ENCODE results near the gene IRF1. TPM values are rescaled to one million over a fixed set of nuclear protein-coding genes. Genes with fewer than 3 reads are reported as not detected.
A peak's percentile ranks its signal among the peaks of the same experiment; 100 is the strongest.

The IRF1 gene
- total and polyA plus RNA-seq, 4 donors = 32.9 to 141 (median 68.5) TPM

- 72 to 75% methylated on average over 2 of the region's 2 CpGs for WGBS, 2 donors
- TF ChIP-seq, protein P1, sequence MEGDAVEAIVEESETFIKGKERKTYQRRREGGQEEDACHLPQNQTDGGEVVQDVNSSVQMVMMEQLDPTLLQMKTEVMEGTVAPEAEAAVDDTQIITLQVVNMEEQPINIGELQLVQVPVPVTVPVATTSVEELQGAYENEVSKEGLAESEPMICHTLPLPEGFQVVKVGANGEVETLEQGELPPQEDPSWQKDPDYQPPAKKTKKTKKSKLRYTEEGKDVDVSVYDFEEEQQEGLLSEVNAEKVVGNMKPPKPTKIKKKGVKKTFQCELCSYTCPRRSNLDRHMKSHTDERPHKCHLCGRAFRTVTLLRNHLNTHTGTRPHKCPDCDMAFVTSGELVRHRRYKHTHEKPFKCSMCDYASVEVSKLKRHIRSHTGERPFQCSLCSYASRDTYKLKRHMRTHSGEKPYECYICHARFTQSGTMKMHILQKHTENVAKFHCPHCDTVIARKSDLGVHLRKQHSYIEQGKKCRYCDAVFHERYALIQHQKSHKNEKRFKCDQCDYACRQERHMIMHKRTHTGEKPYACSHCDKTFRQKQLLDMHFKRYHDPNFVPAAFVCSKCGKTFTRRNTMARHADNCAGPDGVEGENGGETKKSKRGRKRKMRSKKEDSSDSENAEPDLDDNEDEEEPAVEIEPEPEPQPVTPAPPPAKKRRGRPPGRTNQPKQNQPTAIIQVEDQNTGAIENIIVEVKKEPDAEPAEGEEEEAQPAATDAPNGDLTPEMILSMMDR (IDR thresholded peaks at IDR 0.05; ENCODE audit: control extremely low read depth, extremely low read depth) = no peak
- Histone ChIP-seq H3K4me3 (no peak overlapping the region), H3K36me3 (ENCODE audit: control insufficient read depth in 4 of 4, insufficient read depth in 4 of 4, low read length in 4 of 4) (peaks cover 0 to 3% (median 0%) of the 10 kb centered on the region in 4 donors), H3K9me3 (ENCODE audit: control insufficient read depth in 4 of 4, insufficient read depth in 3 of 4, low read length in 3 of 4) (no peaks in the 10 kb centered on the region), H3K27me3 (ENCODE audit: control insufficient read depth in 3 of 3, insufficient read depth in 3 of 3, low read length in 2 of 3) (no peaks in the 10 kb centered on the region), H3K9ac (ENCODE audit: insufficient read depth in 1 of 2, low read length in 2 of 2) (no peak overlapping the region), H3K27ac (ENCODE audit: low read depth in 1 of 2, low read length in 1 of 2) (peak overlapping the region; percentile 41 to 82), H3K4me1 (ENCODE audit: control insufficient read depth in 5 of 5, insufficient read depth in 5 of 5, low read length in 5 of 5) (peaks cover 7 to 42% (median 26%) of the 10 kb centered on the region in 5 donors)
- ATAC-seq (ENCODE audit: insufficient read depth, low FRiP score) (no peak), DNase-seq (no peak)
Measured at GRCh38 chr5:132435886-132436285, 54.7 kb downstream of the IRF1 start.

DNA sequence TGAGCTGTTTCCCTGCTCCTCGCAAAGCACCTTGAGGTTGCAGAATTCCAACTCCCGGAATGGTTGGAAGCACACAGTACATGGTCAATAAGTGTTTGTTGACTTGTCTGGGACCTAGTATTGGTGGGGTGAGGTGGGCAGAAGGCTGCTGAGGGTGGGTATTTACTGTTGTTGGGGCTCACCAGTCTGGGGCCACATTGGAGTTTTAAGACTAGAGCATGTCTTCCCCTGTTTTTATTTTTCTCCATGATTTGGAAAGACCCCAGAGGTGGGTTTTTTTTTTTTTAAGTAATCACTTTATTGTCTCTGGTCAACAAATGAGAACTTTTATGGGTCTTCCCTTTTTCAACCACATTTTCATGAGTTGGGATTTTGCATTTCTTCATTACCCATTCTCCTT, 55.1 kb downstream of the IRF1 start:
- WGBS, 2 donors = 92 to 93% methylated on average over 2 of the region's 2 CpGs
- DNase-seq = no peak

DNA sequence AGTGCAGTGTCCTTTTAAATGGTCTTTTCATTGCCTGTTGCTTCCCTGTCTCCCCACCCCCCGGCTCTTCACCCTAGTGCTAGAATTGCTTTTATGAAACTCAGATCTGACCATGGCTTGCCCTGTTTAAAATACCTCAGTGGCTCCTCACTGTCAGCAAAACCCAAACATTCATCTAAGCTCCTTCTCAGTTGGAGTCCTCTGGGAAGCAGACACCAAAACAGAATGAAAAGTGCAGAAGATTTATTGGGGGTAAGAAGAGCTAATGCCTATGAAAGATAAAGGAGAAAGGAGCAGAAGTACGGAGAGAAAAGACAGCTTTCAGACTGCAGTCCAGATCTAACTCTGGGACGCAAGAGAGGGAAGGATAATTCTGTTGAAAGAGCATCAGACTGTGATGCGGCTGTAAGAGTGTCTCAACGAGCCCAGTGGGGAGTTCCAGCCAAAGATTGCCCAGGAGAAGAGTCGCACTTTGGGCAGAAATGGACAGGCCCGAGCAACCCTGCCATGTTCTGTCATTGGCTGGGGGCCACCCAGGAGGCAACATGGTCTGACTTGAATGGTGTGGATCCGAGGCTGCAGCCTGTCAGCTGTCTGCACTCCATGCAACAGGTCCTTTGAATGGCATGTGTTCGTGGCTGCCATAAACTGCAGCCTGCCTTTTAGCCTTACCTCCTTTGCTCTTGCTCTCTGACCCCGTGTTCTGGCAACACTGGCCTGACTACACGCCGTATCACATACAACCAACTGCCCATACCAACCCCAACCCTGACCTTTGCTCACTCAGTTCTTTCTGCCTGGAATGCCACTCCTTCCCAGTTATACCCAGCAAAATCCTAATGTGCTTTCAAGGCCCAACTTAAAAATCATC, 55.9 kb downstream of the IRF1 start:
- H3K4me1 ChIP-seq (ENCODE audit: control insufficient read depth in 5 of 5, insufficient read depth in 5 of 5, low read length in 5 of 5) = peaks cover 7 to 42% (median 27%) of the 10 kb centered on the region in 5 donors
- no peak overlapping the region for H3K4me3 ChIP-seq
- H3K27ac ChIP-seq (ENCODE audit: low read depth in 1 of 2, low read length in 1 of 2) = peak overlapping the region in 1 of 2 donors; percentile 49

More for the DNA sequence above, 55.1 kb downstream of the IRF1 start:
- TF ChIP-seq, protein P1 (IDR thresholded peaks at IDR 0.05; ENCODE audit: control extremely low read depth, extremely low read depth) = no peak
- no peak overlapping the region for H3K4me3 ChIP-seq
- ATAC-seq (ENCODE audit: insufficient read depth, low FRiP score) = no peak
- H3K27me3 ChIP-seq (ENCODE audit: control insufficient read depth in 3 of 3, insufficient read depth in 3 of 3, low read length in 2 of 3) = no peaks in the 10 kb centered on the region
- H3K27ac ChIP-seq (ENCODE audit: low read depth in 1 of 2, low read length in 1 of 2) = peak overlapping the region in 1 of 2 donors; percentile 71
- no peak overlapping the region for H3K9ac ChIP-seq (ENCODE audit: insufficient read depth in 1 of 2, low read length in 2 of 2)
- no peaks in the 10 kb centered on the region for H3K9me3 ChIP-seq (ENCODE audit: control insufficient read depth in 4 of 4, insufficient read depth in 3 of 4, low read length in 3 of 4)
- peaks cover 7 to 42% (median 26%) of the 10 kb centered on the region in 5 donors for H3K4me1 ChIP-seq (ENCODE audit: control insufficient read depth in 5 of 5, insufficient read depth in 5 of 5, low read length in 5 of 5)
- H3K36me3 ChIP-seq (ENCODE audit: control insufficient read depth in 4 of 4, insufficient read depth in 4 of 4, low read length in 4 of 4) = peaks cover 0 to 3% (median 0%) of the 10 kb centered on the region in 4 donors

More for the DNA sequence above, 55.9 kb downstream of the IRF1 start:
- no peak for DNase-seq
- ATAC-seq (ENCODE audit: insufficient read depth, low FRiP score) = no peak
- 79 to 83% methylated on average over 12 of the region's 12 CpGs for WGBS, 2 donors
- Histone ChIP-seq H3K9me3 (ENCODE audit: control insufficient read depth in 4 of 4, insufficient read depth in 3 of 4, low read length in 3 of 4) (no peaks in the 10 kb centered on the region), H3K9ac (ENCODE audit: insufficient read depth in 1 of 2, low read length in 2 of 2) (no peak overlapping the region), H3K27me3 (ENCODE audit: control insufficient read depth in 3 of 3, insufficient read depth in 3 of 3, low read length in 2 of 3) (no peaks in the 10 kb centered on the region), H3K36me3 (ENCODE audit: control insufficient read depth in 4 of 4, insufficient read depth in 4 of 4, low read length in 4 of 4) (peaks cover 0 to 3% (median 0%) of the 10 kb centered on the region in 4 donors)
- TF ChIP-seq, protein P1 (IDR thresholded peaks at IDR 0.05; ENCODE audit: control extremely low read depth, extremely low read depth) = no peak

Data from lung (tissue), 12 donors.